Activated CD4-positive, CD25-positive, alpha-beta regulatory T cell (primary cell): ENCODE results near the gene ISOC2.
A peak's percentile ranks its signal among the peaks of the same experiment; 100 is the strongest.
"Not testable (repeated sequence)": the region's sequence is repeated elsewhere in the genome, so short reads cannot be mapped to it uniquely, and the experiment has no call there.

ENCODE experiments used
- DNase-seq, 4 experiments: peaks; one replicate each; lab custom pipeline; 2025; lab: John Stamatoyannopoulos, UW

ISOC2 gene, protein sequence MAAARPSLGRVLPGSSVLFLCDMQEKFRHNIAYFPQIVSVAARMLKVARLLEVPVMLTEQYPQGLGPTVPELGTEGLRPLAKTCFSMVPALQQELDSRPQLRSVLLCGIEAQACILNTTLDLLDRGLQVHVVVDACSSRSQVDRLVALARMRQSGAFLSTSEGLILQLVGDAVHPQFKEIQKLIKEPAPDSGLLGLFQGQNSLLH

DNA sequence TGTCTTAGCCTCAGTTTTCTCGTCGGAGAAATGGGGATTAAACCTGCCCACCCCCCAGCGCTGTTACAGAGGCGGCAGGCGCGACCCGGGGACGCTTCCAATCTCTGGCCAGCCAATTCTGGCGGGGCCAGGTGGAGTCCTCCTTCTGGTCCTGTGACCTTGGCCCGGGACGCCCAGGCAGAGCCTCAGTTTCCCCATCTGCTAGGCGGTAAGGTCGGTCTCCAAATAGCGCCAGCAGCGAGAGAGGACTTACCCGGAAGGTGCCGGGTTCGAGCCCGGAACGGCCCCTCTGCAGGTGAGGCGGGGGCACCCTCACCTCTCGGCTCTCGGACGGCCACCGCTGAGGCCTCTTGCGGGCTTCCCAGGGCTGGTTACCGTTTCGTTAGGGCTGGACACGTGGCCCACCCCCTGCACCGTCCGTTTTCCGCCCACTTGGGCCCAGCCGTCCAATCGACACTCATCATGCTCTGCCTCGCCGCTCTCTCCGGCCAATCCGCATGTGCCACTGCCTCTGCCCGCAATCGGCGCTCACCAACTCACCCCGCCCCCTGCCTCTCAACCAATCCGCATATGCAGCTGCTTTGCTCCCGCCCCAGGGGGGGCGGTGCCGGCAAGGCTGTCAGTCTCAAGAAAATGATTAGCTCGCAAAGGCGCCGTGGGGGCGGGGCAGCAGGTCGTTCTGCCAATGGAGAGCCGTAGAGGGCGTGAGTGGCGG lies at the start of gene ISOC2:
ISOC2 (minus strand) TSS at position 384 of the 715 bp plus-strand sequence. CDS start 5,156 bp downstream, outside the sequence.
- DNase-seq = peak; percentile 100

DNA sequence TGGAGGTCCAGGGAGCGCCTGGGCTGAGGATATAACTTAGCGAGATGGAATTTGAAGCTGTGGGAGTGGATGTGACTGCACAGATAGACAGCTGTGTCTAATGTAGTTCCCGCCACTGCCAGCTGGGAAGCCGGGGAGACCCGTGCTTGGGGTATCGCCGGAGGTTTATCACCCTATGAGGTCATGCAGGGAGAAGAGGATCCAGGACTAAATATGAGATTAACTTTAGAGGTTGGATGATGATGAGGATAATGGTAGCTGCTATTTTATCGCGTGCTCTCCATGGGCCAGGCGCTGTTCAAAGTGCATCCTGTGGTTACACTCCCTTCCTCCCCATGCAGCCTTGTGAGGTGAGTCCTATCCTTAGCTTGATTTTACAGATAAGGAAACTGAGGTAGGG lies 46.7 kb upstream of the ISOC2 start:
- DNase-seq = no peak

DNA sequence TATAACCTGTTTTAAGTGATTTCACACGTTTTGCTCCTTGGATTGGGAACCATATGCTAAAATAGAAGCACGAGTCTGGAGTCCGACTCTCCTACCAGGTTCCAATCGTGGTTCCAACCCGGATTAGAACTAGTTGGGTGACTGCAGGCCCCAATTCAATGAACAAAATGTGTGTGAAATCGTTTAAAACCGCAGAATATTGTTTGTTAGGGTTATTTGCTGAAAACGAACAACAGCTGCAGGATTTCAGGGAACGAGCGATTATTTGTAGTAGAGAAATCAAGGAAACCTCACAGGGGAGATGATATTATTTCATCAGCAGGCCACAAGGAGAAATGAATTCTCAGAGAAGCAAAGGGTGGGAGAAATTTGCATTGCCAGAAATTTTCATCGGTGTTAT lies 43.5 kb upstream of the ISOC2 start:
- no peak for DNase-seq

DNA sequence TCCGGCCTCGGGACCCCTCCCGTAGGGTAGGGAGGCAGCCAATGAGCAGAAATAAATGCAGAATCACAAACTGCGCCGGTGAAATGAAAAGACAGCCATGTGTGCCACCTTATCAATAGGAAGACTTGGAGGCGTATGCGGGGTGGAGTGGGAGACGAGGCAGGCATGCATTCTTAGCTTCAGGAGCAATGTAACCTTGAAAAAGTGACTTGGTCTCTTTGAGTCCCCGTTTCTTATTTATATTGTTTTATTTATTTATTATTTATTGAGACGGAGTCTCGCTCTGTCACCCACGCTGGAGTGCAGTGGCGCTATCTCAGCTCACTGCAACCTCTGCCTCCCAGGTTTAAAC lies 42.8 kb upstream of the ISOC2 start:
- DNase-seq = no peak

DNA sequence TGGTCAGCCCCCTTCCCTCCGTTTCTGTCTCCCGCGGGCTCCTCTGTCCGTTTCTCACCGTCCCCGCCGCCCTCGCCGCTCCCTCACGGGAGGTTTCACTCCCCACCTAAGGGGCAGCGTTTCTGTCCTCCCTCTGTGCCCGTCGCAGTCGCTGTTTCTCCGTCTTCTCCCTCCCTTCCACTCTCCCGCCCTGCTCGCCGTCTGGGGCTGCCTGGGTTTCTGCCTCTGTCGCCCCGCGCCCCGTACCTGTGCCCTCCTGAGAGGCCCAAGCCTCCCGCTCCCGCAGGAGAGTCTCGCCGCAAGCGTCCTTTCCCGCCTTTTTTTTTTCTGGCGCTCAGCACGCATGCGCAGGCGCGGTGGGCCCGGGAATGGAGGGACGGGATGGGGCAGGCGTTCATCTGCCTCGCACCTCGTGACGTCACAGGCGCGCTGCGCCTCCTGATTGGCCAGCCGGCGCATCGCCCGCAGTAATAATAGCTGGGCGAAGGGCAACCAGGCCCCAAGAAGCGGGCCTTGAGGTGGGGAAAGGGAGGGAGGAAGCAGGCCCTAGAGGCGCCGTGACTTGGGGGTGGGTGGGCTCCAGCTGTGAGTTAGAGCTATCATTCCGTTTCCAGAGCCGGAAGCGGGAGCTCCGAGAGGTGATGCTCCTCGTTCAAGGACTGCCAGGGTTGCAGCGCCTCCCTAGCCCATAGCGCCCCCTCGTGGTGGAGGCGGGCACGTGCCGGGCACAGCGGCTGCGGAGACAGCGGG lies 42.2 kb upstream of the ISOC2 start:
- peak; percentile 86 to 97 (median 92) for DNase-seq

DNA sequence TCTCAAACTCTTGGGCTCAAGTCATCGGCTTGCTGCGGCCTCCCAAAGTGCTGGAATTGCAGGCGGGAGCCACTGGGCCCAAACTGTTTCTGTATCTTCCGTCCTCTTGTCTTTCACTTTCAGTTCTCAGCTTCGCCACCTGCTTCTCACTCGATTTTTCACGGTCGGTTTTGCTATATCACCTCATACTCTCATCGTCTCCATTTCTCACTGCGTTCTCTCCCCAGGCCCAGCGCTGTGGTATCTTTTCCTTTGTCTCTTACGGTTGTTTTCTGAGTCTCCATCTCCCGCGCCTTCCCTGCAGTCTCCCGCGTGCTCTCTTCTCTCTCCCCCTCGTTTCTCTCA lies 41.7 kb upstream of the ISOC2 start:
- no peak for DNase-seq

DNA sequence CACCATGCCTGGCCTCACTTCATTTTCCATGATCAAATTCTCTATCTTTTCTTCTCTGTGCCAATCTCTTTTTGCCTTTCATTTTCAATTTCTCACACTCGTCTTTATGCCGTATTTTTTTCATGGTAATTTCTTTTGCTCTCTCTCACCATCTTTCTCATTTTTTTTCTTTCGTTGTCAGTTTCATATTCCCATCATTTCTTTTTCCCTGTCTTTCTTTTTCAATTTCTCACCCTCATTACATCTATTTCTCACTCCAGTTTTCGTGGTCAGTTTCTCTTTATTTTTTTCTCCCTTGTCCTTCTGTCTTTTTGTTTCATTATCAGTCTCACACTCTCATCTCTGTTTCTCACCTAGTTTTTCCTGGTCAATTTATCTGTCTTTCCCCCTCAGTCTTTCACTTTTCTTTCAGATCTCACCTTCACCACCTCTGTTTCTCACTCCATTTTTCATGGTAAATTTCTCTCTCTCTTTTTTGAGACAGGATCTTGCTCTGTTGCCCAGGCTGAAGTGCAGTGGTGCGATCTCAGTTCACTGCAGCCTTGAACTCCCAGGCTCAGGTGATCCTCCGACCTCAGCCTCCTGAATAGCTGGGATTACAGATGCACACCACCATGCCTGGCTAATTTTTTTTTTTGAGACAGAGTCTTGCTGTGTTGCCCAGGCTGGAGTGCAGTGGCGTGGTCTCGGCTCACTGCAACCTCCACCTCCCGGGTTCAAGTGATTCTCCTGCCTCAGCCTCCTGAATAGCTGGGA lies 40.9 kb upstream of the ISOC2 start:
- no peak for DNase-seq

DNA sequence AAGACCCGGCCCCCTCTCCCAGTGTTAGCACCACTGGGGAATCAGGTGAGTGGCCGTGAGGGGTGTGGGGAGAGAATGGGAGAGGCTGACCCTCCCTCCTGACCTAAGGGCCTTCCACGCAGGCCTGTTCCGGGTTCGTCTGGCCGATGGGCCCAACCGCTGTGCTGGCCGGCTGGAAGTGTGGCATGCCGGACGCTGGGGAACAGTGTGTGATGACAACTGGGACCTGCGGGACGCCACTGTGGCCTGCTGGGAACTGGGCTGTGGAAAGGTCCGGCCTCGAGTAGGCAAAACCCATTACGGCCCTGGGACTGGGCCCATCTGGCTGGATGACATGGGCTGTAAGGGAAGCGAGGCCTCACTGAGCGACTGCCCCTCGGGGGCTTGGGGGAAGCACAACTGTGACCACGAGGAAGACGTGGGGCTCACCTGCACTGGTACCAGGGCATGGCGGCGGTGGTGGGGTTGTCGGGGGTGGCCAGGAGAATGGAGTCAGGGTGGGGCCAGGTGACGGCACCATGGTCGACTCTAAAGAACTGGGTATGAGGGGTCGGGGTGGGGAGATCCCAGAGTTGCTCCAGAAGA lies 39.0 kb upstream of the ISOC2 start:
- no peak for DNase-seq

DNA sequence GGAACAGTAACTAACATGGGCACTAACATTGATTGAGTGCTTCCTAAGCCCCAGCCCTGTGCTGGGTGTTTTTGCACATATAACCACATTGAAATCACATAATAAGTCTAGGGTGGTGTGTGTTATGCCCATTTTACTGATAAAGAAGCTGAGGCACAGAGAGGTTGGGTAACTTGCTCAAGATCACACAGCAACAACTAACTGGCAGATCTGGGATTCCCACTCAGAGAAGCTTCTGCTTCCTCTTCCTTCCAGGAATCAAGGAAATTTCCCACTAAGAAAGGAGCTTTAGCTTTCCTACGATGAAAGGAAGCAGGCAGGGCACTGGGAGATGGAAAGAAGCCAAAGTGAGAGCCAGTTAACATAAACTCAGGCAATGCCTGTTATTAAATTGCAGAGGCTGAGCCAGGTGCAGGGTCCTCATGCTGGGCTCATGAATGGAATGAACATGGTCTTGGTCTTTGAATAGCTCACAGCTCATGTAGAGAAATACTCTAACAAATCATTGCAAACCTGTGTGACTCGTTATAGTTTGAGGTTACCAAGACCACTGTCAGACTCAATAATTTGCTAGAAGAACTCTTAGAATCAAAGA lies 36.9 kb upstream of the ISOC2 start:
- DNase-seq = no peak

DNA sequence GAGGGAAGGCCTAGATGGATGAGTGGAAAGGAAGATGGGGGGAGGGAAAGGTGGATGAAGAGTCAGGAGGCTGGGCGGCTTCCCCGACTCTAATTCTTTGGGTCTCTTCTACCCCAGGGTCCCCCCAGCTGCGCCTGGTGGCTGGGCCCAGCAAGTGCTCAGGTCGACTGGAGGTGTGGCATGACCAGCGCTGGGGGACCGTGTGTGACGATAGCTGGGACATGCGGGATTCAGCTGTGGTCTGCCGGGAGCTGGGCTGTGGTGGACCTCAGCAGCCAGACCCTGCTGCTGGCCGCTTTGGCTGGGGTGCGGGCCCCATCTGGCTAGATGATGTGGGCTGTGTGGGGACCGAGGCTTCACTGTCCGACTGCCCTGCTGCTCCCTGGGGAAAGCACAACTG lies 36.3 kb upstream of the ISOC2 start:
- DNase-seq = no peak

DNA sequence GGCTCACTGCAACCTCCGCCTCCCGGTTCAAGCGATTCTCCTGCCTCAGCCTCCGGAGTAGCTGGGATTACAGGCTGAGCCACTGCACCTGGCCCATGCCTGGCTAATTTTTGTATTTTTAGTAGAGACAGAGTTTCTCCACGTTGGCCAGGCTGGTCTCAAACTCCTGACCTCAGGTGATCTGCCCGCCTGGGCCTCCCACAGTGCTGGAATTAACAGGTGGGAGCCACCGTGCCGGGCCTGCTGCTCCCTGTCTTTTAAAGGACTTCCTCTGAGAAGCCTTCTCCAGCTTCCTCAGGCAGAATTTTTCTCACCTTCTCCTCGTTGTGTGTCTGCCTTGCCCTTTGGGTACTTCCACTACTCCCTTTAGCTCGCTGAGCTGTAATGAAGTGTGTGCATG lies 35.4 kb upstream of the ISOC2 start:
- DNase-seq = not testable (repeated sequence)

DNA sequence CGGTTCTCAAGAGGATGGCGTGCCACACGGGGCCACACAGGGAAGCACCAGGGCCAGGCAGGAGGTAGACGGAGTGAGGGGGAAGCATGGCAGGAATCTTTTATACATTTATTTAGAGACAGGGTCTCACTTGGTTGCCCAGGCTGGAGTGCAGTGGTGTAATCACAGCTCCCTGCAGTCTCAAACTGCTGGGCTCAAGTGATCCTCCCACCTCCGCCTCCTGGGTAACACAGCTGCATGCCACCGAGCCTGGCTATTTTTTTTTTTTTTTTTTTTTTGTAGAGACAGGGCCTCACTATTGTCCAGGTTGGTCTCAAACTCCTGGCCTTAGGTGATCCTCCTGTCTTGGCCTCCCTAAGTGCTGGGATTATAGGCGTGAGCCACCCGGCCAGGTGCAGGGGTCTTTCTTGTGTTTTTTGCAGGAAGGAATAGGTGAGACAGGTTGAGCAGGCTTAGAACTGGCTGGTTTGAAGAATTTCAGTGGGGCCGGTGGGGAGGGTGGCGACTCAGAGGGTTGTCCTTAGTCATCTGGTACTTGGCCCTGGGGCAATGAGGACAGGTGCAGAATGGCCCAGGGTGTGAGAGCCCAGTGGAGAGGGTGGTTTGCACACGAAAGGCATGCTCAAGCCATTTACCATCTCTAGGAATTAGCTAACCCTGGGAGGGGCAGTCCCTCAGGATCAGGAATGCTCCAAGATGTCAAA lies 34.4 kb upstream of the ISOC2 start:
- DNase-seq = no peak

DNA sequence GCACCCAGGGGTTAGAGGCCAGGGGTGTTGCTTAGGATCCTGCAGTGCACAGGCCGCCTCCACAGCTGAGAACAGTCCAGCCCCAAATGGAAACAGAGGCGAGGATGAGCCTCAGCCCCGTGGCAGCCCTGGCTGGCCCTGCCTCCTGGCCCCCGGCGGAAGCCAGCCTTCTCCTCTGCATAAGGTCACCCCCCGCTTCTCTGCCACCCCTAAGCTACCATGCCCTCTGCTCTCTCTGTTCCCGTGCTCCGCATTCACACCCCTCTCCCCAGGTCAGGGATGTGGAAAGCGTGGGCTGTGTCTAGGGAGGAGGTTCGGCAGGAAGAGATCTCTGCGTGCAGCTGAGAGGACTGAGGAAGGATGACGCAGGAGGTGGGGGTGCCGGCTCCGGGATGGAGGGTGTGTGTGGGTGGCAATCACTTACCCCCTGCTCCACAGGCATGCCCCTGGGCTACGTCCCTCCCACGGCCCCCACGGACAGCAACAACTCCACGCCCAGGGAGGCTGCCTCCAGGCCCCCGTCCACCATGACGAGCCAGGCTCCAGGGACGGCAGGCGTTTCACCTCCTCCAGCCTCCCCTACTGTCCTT lies 32.8 kb upstream of the ISOC2 start:
- DNase-seq = no peak

DNA sequence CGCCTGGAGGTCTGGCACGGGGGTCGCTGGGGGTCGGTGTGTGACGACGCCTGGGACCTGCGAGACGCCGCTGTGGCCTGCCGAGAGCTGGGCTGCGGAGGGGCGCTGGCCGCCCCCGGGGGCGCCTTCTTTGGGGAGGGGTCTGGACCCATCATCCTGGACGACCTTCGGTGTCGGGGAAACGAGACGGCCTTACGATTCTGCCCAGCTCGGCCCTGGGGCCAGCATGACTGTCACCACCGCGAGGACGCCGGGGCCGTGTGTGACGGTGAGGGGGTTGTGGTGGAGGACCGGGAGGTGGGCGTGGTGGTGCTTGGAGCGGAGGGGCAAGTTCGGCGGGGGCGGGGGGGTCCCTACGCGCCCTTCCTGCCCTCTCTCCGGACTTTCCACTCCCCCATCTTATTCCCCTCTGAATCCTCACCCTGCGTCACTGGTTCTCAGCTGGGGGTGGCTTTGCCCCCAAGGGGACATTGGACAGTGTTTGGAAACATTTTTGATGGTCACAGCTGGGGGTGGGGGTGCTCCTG lies 32.3 kb upstream of the ISOC2 start:
- DNase-seq = no peak

DNA sequence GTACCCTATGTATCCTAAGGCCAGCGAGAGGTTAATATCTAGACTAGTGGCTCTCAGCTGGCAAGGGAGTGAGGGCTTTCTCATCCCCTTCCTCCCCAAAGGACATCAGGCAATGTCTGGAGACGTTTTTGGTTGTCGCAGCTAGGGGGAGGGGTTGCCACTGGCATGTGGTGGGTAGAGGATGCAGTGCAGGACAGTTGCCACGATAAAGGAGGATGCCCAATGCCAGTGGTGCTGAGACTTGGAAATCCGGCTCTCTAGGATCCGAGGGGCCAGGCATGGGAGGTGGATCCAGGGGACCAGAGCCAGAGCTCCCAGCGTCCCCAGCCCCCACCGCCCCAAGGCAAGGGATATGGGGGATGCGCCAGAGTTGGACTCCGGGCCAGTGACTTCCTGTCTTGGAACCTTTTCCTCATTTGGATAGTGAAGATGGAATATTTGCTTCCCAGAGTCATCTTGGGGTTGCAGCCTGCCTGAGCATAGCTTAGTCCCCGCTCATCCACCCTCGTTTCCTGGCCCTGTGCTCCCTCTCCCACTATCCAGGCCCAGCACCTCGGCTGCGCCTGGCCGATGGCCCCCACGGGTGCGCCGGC lies 31.7 kb upstream of the ISOC2 start:
- no peak for DNase-seq

DNA sequence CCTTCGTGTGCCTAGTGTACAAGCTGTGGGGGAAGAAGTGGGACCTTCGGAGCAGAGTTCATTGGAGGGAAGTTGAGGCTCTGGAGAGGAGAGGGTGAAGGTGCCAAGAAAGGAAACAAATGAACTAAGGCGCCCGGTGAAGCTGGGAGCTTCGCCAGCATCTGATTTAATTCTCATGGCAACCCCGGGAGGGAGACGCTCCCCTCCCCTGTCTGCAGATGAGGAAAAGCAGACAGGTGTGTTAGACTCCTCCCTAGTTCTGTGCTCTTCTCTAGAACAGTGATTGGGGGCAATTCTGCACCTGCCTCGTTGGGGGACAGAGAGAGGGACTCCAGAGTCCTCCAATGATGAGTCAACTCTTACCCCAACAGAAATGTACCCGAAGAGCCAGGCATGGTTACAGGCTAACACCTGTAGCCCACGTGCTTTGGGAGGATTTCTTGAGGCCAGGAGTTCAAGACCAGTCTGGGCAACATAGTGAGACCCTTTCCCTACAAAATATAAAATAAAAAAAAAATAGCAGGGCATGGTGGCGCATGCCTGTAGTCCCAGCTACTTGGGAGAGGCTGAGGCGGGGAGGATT lies 31.0 kb upstream of the ISOC2 start:
- DNase-seq = no peak

DNA sequence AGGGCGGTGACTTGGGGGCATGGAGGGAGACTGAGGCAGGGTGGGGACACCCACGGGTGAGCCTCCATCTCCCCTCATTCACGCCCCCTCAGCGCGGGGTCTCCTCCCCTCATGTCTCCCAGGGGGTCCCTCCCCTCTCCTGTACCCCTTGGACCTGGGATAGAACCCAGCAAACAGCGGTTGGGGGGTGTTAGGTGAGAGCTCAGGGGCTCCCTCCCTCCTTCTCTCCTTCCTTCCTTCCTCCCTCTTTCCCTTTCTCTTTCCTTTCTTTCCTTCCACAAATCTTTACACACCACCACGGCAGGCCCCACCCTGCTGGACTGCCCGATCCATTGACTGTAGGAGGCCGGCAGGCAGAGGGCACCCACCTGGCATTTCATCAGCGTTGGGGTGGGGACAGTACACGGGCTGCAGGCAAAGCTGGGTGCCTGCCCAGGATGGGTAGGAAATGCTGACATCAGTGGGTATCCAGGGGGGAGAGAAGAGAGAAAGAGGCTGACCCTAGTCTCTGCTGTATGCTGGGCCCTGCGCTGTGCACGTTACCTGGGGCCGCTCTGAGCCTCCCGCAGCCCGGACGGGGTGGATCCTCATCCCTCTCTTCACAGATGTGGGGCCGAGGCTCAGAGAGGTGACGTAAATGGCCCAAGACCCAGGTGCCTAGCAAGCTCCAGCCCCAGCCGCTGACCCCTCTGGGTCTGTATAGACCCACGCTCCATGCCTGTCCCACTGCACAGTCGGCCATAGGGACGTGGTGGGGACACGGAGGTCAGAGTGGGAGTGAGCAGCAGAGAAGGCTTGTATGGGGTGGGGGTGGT lies 30.3 kb upstream of the ISOC2 start:
- DNase-seq = no peak

DNA sequence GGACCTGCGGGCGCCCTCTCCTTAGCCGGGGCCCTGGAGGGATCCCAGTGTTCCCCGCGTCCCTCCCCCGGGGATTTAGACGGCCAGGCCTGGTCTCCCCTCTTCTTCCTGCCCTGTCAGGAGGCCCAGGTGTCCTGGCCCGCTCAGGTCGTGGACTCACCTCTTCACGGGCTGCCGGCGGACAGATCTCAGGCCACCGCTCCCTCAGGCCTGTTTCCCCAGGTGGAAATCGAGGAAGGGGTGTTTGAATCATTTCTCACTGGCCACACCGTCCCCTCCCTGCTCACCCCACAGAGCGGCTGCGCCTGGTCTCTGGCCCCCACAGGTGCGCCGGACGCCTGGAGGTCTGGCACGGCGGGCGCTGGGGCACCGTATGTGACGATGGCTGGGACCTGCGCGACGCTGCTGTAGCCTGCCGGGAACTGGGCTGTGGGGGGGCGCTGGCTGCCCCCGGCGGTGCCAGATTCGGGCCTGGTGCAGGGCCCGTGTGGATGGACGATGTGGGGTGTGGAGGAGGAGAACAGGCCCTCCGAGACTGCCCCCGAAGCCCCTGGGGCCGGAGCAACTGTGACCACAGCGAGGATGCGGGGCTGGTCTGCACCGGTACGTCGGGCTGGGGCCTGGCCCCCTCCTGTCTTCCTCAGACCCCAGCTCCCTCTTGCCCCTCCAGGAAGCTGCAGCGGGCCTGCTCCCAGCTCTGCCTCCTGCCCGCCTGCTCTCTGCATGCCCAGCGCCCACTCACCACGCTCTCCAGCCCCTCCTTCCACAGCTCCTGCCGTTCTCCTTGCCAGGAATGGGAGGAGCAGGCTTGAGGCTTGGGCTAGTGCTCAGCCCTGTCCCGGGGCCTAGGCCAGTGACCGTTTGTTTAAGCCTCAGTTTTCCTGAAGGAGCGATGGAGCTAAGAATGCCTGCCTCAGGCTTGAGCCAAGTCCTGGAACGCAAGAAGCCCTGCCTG lies 29.3 kb upstream of the ISOC2 start:
- no peak for DNase-seq
